PC-9 (cell line): ENCODE results near the gene GNG13.

Experiments used
- CTCF ChIP-seq: fragments of 200-600 bp; sonication (generic); conservative IDR thresholded peaks from 2 replicates; pipeline ENCODE4 v1.6.1; 2017; ENCODE audit warnings: mixed run types, antibody characterized with exemption, mild to moderate bottlenecking, moderate library complexity
- EZH2 ChIP-seq: fragments of 200-600 bp; sonication (generic); IDR thresholded peaks from 2 replicates; pipeline ENCODE4 v1.8.0; 2017; ENCODE audit warnings: antibody characterized with exemption, low read depth

- no peak for TF ChIP-seq CTCF
- TF ChIP-seq EZH2: no peak
Observed at GRCh38 chr16:760545-761343, 39.8 kb downstream of the GNG13 start, which contains the start of gene MSLN.
